Heart right ventricle (tissue), 16 donors: ENCODE measurements around the gene OR2H2. TPM values are rescaled to one million over a fixed set of nuclear protein-coding genes. Genes with fewer than 3 reads are reported as not detected.

Experiments used
- ATAC-seq, 8 donors: fragments of 200-7000 bp; cut with Tn5 transposase; one replicate each; pipeline ENCODE4 v1.9.1; 2020; ENCODE audit warnings: mild to moderate bottlenecking in 8 of 8, moderate library complexity in 8 of 8, moderate number of reproducible peaks in 1 of 8
- DNase-seq, 2 donors: peaks; one replicate each; pipeline ENCODE4 v3.0.0-alpha.2; 2020
- H3K27ac ChIP-seq, 10 donors: fragments of 200-600 bp; sonication (generic) in 2 of 10; one replicate each; pipeline versions ENCODE4 v1.5.0 to v1.8.0; 2020 to 2022; ENCODE audit warnings: mild to moderate bottlenecking in 3 of 10
- H3K27me3 ChIP-seq, 7 donors: fragments of 200-600 bp; one replicate each; pipeline ENCODE4 v1.8.0; 2021 to 2022; ENCODE audit warnings: mild to moderate bottlenecking in 2 of 7
- H3K36me3 ChIP-seq, 9 donors: fragments of 200-600 bp; sonication (generic) in 1 of 9; one replicate each; pipeline versions ENCODE4 v1.5.0 to v1.8.0; 2020 to 2022; ENCODE audit warnings: mild to moderate bottlenecking in 2 of 9
- H3K4me1 ChIP-seq, 9 donors: fragments of 200-600 bp; sonication (generic) in 1 of 9; one replicate each; pipeline versions ENCODE4 v1.5.0 to v1.8.0; 2020 to 2022; ENCODE audit warnings: mild to moderate bottlenecking in 4 of 9
- H3K4me3 ChIP-seq, 10 donors: fragments of 200-600 bp; sonication (generic) in 2 of 10; one replicate each; pipeline versions ENCODE4 v1.5.0 to v1.8.0; 2020 to 2022; ENCODE audit warnings: mild to moderate bottlenecking in 7 of 10, moderate library complexity in 2 of 10
- H3K9me3 ChIP-seq, 11 donors: fragments of 200-600 bp in 10 of 11; sonication (generic) in 2 of 11; one replicate each; pipeline versions ENCODE4 v1.5.0 to v1.8.0; 2013 to 2022; ENCODE audit warnings: mild to moderate bottlenecking in 2 of 11, control low read depth in 1 of 11, moderate library complexity in 1 of 11
- CTCF ChIP-seq, 9 donors: fragments of 200-600 bp; sonication (generic) in 2 of 9; IDR thresholded peaks; one replicate each; pipeline versions ENCODE4 v1.5.0 to v1.8.0; 2021 to 2022; ENCODE audit warnings: antibody characterized with exemption in 9 of 9, mild to moderate bottlenecking in 5 of 9, moderate library complexity in 1 of 9
- WGBS, 2 donors: extraction: QIAGEN DNeasy Blood & Tissue Kit; methylation state at CpG; one replicate each; pipeline ENCODE4 v1.1.7; 2013; ENCODE audit warnings: inconsistent platforms in 1 of 2; 5-methylcytosine and 5-hydroxymethylcytosine counted together
- intact Hi-C, 10 donors: fragments of 100-400 bp; cut with DNase I; formaldehyde crosslinking; loops; one replicate each; pipeline versions ENCODE4 v1.11.1 to v1.14.2; 2022
- polyA plus RNA-seq, 2 donors: library from polyadenylated mRNA; stranded (reverse); fragments of 200-250 nt; gene quantifications; one replicate each; pipeline ENCODE4 v1.2.3, GENCODE V29; 2013
- total RNA-seq, 10 donors: library from RNA; stranded (reverse); fragmentation: NEBNext Ultra II Directional in 3 of 10; extraction: Animal tissue kit (Norgen Biotek cat#: 25700) in 3 of 10; gene quantifications; one replicate each; pipeline versions ENCODE4 v1.2.1 to v1.2.4, GENCODE V29; 2021 to 2023
- donor health status: Arrhythmogenic right ventricular cardiomyopathy.
- donor health status: ischemic (EF 13 %, LVEDD 7.1; RV severe dilation, severe dysfunction).
- donor health status: healthy with polysubstance abuse.
- donor health status: DM: no; HTN: yes; CAD: no.
- donor health status: DM: no; HTN: no; CAD: no.
- donor health status: ischemic (EF 25% LVEDD 6.9; RV normal size, moderate dysfunction).
- donor health status: ischemic (EF 25% LVEDD 5.7; RV mildly dilated, moderate dysfunction).
- donor health status: healthy.
- donor health status: DM: yes; HTN: yes; CAD: no.
- donor health status: Ischemic cardiomyopathy.
- donor health status: ischemic (EF 35%, LVEDD 5.7; RV mildly dilated, moderate dysfunction).
- donor health status: nonischemic (EF 11% LVEDD 7.7; RV severe dilation, severe dysfunction).
- donor health status: DM: yes; HTN: yes; CAD: no.
- donor health status: PGD.
- donor health status: ischemic (EF 29% LVEDD 5.4; RV normal size, mild dysfunction).
- donor health status: nonischemic (EF 23%, LVEDD 6.1; RV moderate dilation, normal function).

The OR2H2 gene
- total and polyA plus RNA-seq, 12 donors: not detected

- no peak overlapping the region for H3K4me3 ChIP-seq
- intact Hi-C loops: no loop called here
- no peaks in the 10 kb centered on the region for H3K4me1 ChIP-seq
- TF ChIP-seq CTCF (IDR thresholded peaks at IDR 0.05): no peak
- no peak for ATAC-seq
- no peaks in the 10 kb centered on the region for H3K36me3 ChIP-seq
- peaks cover 0 to 41% (median 32%) of the 10 kb centered on the region in 7 donors for H3K27me3 ChIP-seq
- no peak for DNase-seq
- 43 to 50% methylated on average over 7 of the region's 7 CpGs for whole genome bisulfite sequencing, 2 donors
- no peak overlapping the region for H3K27ac ChIP-seq
- no peaks in the 10 kb centered on the region for H3K9me3 ChIP-seq
Measured at GRCh38 chr6:29577544-29577943, 7.4 kb upstream of the OR2H2 start.

- peaks cover 0 to 27% (median 17%) of the 10 kb centered on the region in 7 donors for H3K27me3 ChIP-seq
- intact Hi-C loops: loop anchor here in 8 of 10 donors (2.0 to 10.0 kb wide), 4 partner anchors 572 to 905 kb away; no protein-coding TSS in a partner anchor
- DNase-seq: peak in 1 of 2 donors; percentile 31
Measured at GRCh38 chr6:29589423-29590048, 4.6 kb downstream of the OR2H2 start.

GRCh38 chr6:29590218-29590808 is 5.4 kb downstream of the OR2H2 start:
- Histone ChIP-seq H3K36me3 (no peaks in the 10 kb centered on the region), H3K27ac (no peak overlapping the region), H3K9me3 (no peaks in the 10 kb centered on the region), H3K4me1 (no peaks in the 10 kb centered on the region), H3K27me3 (peaks cover 0 to 19% (median 15%) of the 10 kb centered on the region in 7 donors), H3K4me3 (no peak overlapping the region)
- DNase-seq (no peak), ATAC-seq (no peak)
- intact Hi-C loops: no loop called here
- 86% methylated on average over 4 of the region's 4 CpGs for WGBS, 2 donors
- no peak for TF ChIP-seq CTCF (IDR thresholded peaks at IDR 0.05)

More at GRCh38 chr6:29589423-29590048, 4.6 kb downstream of the OR2H2 start:
- WGBS, 2 donors: 3 to 8% methylated on average over 3 of the region's 3 CpGs
- H3K9me3 ChIP-seq: no peaks in the 10 kb centered on the region
- TF ChIP-seq CTCF (IDR thresholded peaks at IDR 0.05): peak; percentile 81 to 97 (median 92)
- H3K36me3 ChIP-seq: no peaks in the 10 kb centered on the region
- H3K4me3 ChIP-seq: no peak overlapping the region
- H3K4me1 ChIP-seq: no peaks in the 10 kb centered on the region
- peak in 2 of 8 donors; percentile 52 to 62 for ATAC-seq
- H3K27ac ChIP-seq: no peak overlapping the region

- H3K27ac ChIP-seq: no peak overlapping the region
- no peak for ATAC-seq
- H3K9me3 ChIP-seq: no peaks in the 10 kb centered on the region
- H3K4me1 ChIP-seq: no peaks in the 10 kb centered on the region
- intact Hi-C loops: no loop called here
- no peak for TF ChIP-seq CTCF (IDR thresholded peaks at IDR 0.05)
- no peaks in the 10 kb centered on the region for H3K36me3 ChIP-seq
- H3K27me3 ChIP-seq: peaks cover 0 to 16% (median 13%) of the 10 kb centered on the region in 7 donors
- 68 to 80% methylated on average over 2 of the region's 2 CpGs for WGBS, 2 donors
- no peak for DNase-seq
- no peak overlapping the region for H3K4me3 ChIP-seq
Measured at GRCh38 chr6:29591677-29592076, 6.8 kb downstream of the OR2H2 start.
